Measurements from ENCODE around the gene HSPB2. TPM values are rescaled to one million over a fixed set of nuclear protein-coding genes. Genes with fewer than 3 reads are reported as not detected.
A peak's percentile ranks its signal among the peaks of the same experiment; 100 is the strongest.

HSPB2 gene
- total RNA-seq, 1 experiment from 2014 or later, result 0.28 TPM

DNA sequence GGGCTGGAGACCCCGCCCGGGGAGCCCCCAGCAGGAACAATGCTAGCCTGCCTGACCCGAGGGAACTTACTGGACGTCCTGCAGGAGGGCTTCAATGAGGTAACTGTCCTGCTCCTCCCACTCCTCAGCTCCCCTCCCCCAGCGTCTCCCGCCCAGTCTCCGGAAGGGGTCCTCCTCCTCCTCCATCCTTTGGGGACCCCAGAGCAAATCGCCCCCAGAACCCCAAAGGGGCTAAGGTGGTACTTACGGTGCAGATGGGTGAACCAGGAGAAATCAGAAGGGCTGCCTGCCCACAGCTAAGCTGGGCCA, 24.9 kb downstream of the HSPB2 start:
- H3K27ac ChIP-seq, result no peak overlapping the region

GRCh38 chr11:111937844-111938243, 25.3 kb downstream of the HSPB2 start:
- Histone ChIP-seq H2AFZ (0 out of 2 replicates have a peak overlapping the region, but pooled peaks have one; percentile 84), H3K27me3 (ENCODE audit: insufficient read depth, low read depth) (0 out of 2 replicates have a peak, but pooled peaks cover 3% of the 10 kb centered on the region)

More for the DNA sequence above, 24.9 kb downstream of the HSPB2 start:
- no peaks in the 10 kb centered on the region for H3K79me2 ChIP-seq (ENCODE audit: low read depth)
- H2AFZ ChIP-seq, result peak overlapping the region; percentile 84
- no peaks in the 10 kb centered on the region for H3K36me3 ChIP-seq (ENCODE audit: low read depth)
- no peaks in the 10 kb centered on the region for H4K20me1 ChIP-seq (ENCODE audit: insufficient read depth)
- no TSS peak for BruUV-seq (replicated peaks)
- H3K4me1 ChIP-seq (replicated peaks; ENCODE audit: insufficient read depth), result 0 out of 2 replicates have a peak, but pooled peaks cover 8% of the 10 kb centered on the region
- ChIA-PET POLR2A (ENCODE audit: unreplicated experiment) (interaction anchor here (0.5 to 0.7 kb wide), 3 partner anchors 11 to 255 kb away, joined by 3 to 5 read pairs (median 4); no protein-coding TSS in a partner anchor), CTCF (interaction anchor here (0.7 kb wide), 1 partner anchor 525 kb away, joined by 6 read pairs; no protein-coding TSS in a partner anchor)
- H3K9me2 ChIP-seq (ENCODE audit: insufficient read depth), result no peaks in the 10 kb centered on the region
- DNase-seq, result no peak
- H3K9me3 ChIP-seq (ENCODE audit: insufficient read depth, low read depth), result no peaks in the 10 kb centered on the region
- TF ChIP-seq, protein P1, sequence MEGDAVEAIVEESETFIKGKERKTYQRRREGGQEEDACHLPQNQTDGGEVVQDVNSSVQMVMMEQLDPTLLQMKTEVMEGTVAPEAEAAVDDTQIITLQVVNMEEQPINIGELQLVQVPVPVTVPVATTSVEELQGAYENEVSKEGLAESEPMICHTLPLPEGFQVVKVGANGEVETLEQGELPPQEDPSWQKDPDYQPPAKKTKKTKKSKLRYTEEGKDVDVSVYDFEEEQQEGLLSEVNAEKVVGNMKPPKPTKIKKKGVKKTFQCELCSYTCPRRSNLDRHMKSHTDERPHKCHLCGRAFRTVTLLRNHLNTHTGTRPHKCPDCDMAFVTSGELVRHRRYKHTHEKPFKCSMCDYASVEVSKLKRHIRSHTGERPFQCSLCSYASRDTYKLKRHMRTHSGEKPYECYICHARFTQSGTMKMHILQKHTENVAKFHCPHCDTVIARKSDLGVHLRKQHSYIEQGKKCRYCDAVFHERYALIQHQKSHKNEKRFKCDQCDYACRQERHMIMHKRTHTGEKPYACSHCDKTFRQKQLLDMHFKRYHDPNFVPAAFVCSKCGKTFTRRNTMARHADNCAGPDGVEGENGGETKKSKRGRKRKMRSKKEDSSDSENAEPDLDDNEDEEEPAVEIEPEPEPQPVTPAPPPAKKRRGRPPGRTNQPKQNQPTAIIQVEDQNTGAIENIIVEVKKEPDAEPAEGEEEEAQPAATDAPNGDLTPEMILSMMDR (conservative IDR thresholded peaks at IDR 0.05), result no peak
- no peak for TF ChIP-seq EZH2 (IDR thresholded peaks at IDR 0.05; ENCODE audit: low read depth)
- H3F3A ChIP-seq (ENCODE audit: insufficient read depth, low read depth), result peaks cover 8% of the 10 kb centered on the region; the same call in 1 of the 2 replicates
- H3K4me3 ChIP-seq, result peak overlapping the region; percentile 67
- intact Hi-C loops (cut with micrococcal nuclease; ENCODE audit: unreplicated experiment), result no loop called here
- 0 out of 2 replicates have a peak, but pooled peaks cover 3% of the 10 kb centered on the region for H3K27me3 ChIP-seq (ENCODE audit: insufficient read depth, low read depth)
- H3K4me2 ChIP-seq, result peak overlapping the region; percentile 96

GRCh38 chr11:111938687-111939160, 26.2 kb downstream of the HSPB2 start:
- Histone ChIP-seq H3K4me2 (no peak overlapping the region), H3K36me3 (ENCODE audit: low read depth) (no peaks in the 10 kb centered on the region), H3K4me1 (replicated peaks; ENCODE audit: insufficient read depth) (0 out of 2 replicates have a peak, but pooled peaks cover 10% of the 10 kb centered on the region), H3K27me3 (ENCODE audit: insufficient read depth, low read depth) (0 out of 2 replicates have a peak, but pooled peaks cover 3% of the 10 kb centered on the region), H4K20me1 (ENCODE audit: insufficient read depth) (no peaks in the 10 kb centered on the region), H3K79me2 (ENCODE audit: low read depth) (no peaks in the 10 kb centered on the region), H3K27ac (no peak overlapping the region), H3K4me3 (no peak overlapping the region), H3K9me2 (ENCODE audit: insufficient read depth) (no peaks in the 10 kb centered on the region), H2AFZ (no peak overlapping the region), H3K9me3 (ENCODE audit: insufficient read depth, low read depth) (no peaks in the 10 kb centered on the region), H3F3A (ENCODE audit: insufficient read depth, low read depth) (peaks cover 10% of the 10 kb centered on the region; the same call in 1 of the 2 replicates)
- TF ChIP-seq, protein P1 (conservative IDR thresholded peaks at IDR 0.05), result no peak
- TF ChIP-seq EZH2 (IDR thresholded peaks at IDR 0.05; ENCODE audit: low read depth), result no peak
- DNase-seq, result no peak
- intact Hi-C loops (cut with micrococcal nuclease; ENCODE audit: unreplicated experiment), result no loop called here
- POLR2A ChIA-PET (ENCODE audit: unreplicated experiment), result no interaction called here
- CTCF ChIA-PET, result no interaction called here
- no TSS peak for BruUV-seq (replicated peaks)

More at GRCh38 chr11:111937844-111938243, 25.3 kb downstream of the HSPB2 start:
- no peaks in the 10 kb centered on the region for H3K36me3 ChIP-seq (ENCODE audit: low read depth)
- ChIA-PET CTCF (no interaction called here), POLR2A (ENCODE audit: unreplicated experiment) (interaction anchor here (0.5 to 0.7 kb wide), 2 partner anchors 11 to 255 kb away, joined by 3 to 4 read pairs; no protein-coding TSS in a partner anchor)
- no peak overlapping the region for H3K27ac ChIP-seq
- peaks cover 8% of the 10 kb centered on the region; the same call in 1 of the 2 replicates for H3F3A ChIP-seq (ENCODE audit: insufficient read depth, low read depth)
- no peaks in the 10 kb centered on the region for H4K20me1 ChIP-seq (ENCODE audit: insufficient read depth)
- no TSS peak for BruUV-seq (replicated peaks)
- H3K4me3 ChIP-seq, result no peak overlapping the region
- H3K79me2 ChIP-seq (ENCODE audit: low read depth), result no peaks in the 10 kb centered on the region
- TF ChIP-seq, protein P1 (conservative IDR thresholded peaks at IDR 0.05), result no peak
- TF ChIP-seq EZH2 (IDR thresholded peaks at IDR 0.05; ENCODE audit: low read depth), result no peak
- DNase-seq, result no peak
- peak overlapping the region; percentile 96; the same call in 1 of the 2 replicates for H3K4me2 ChIP-seq
- no peaks in the 10 kb centered on the region for H3K9me2 ChIP-seq (ENCODE audit: insufficient read depth)
- no peaks in the 10 kb centered on the region for H3K9me3 ChIP-seq (ENCODE audit: insufficient read depth, low read depth)
- 0 out of 2 replicates have a peak, but pooled peaks cover 8% of the 10 kb centered on the region for H3K4me1 ChIP-seq (replicated peaks; ENCODE audit: insufficient read depth)
- intact Hi-C loops (cut with micrococcal nuclease; ENCODE audit: unreplicated experiment), result no loop called here

All from PC-9 (cell line).